GM18508 (cell line): Measurements from ENCODE around the gene NEFH.
"Not testable (repeated sequence)": the region's sequence is repeated elsewhere in the genome, so short reads cannot be mapped to it uniquely, and the experiment has no call there.

Source experiments
- ATAC-seq: cut with Tn5 transposase; IDR thresholded peaks from one replicate; pipeline ENCODE4 v1.9.1; 2021; ENCODE audit warnings: moderate number of reproducible peaks; ENCODE audit not compliant: insufficient read depth, unreplicated experiment

Gene NEFH

DNA sequence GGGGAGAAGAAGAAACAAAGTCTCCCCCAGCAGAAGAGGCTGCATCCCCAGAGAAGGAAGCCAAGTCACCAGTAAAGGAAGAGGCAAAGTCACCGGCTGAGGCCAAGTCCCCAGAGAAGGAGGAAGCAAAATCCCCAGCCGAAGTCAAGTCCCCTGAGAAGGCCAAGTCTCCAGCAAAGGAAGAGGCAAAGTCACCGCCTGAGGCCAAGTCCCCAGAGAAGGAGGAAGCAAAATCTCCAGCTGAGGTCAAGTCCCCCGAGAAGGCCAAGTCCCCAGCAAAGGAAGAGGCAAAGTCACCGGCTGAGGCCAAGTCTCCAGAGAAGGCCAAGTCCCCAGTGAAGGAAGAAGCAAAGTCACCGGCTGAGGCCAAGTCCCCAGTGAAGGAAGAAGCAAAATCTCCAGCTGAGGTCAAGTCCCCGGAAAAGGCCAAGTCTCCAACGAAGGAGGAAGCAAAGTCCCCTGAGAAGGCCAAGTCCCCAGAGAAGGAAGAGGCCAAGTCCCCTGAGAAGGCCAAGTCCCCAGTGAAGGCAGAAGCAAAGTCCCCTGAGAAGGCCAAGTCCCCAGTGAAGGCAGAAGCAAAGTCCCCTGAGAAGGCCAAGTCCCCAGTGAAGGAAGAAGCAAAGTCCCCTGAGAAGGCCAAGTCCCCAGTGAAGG lies 9.2 kb downstream of the NEFH start:
- not testable (repeated sequence) for ATAC-seq

DNA sequence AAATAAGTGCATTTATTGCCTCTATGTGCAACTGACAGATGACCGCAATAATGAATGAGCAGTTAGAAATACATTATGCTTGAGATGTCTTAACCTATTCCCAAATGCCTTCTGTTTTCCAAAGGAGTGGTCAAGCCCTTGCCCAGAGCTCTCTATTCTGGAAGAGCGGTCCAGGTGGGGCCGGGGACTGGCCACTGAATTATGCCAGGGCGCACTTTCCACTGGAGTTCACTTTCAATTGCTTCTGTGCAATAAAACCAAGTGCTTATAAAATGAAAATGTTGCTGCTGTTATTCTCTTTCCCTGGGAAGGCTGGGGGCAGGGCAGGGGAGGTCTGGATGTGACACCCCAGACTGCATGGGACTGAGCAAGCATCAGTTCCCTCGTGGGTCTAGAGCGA lies 11.0 kb downstream of the NEFH start:
- no peak for ATAC-seq

DNA sequence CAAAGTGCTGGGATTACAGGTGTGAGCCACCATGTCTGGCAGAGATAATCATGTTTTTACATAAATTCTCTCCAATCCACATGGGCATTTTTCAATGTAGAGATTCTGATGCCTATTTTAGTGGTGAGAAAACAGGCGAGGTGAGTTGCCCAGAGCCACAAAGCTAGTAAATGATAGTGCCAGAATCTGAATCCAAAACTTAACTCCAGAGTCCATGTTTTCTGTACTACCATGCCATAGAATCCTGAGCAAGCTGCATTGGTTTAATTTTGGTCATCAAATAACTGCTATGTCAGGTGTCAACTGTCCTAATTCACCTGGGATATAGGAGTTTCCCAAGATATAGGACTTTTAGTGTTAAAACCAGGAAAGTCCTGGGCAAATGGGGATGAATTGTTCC lies 13.6 kb downstream of the NEFH start:
- no peak for ATAC-seq

DNA sequence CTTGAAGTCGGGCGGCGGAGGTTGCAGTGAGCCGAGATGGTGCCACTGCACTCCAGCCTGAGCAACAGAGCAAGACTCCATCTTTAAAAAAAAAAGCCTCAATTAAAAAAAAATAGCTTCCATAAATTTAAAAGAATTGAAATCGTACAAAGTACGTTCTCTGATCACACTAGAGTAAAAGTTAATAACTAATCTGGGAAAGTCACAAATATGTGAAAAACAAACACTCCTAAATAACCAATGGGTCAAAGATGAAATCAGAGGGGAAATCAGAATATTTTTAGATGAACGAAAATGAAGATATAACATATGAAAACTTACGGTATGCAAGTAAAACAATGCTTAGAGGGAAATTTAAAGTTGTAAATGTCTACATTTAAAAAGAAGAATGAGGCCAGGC lies 19.8 kb downstream of the NEFH start:
- ATAC-seq: no peak

DNA sequence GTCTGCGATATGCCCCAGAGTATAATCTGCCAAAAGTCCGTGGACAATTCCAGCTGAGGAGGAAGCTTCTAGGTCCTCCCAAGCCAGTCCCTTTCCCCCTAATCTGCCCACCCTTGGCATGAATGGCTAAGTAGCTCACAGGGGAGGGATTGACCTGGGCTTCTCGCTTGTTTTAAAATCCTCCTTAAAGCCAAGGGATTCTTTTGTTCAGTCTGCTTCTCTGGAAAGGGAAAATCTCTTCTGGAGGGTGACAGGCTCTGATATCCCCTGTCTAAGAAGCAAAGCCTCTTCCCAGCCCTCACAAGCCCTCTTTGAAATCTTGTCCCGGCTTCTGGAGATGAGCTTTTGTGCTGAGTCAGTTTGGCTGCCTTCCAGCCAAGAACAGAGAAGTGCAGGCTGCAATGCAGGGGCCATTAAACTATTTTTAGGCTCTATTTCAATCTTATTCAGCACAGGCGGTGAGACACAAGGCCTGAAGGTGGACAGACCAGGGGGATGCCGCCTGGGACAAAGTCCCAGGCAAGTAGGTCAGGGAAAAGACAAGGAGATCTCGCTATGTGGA lies 23.9 kb downstream of the NEFH start:
- ATAC-seq: no peak

DNA sequence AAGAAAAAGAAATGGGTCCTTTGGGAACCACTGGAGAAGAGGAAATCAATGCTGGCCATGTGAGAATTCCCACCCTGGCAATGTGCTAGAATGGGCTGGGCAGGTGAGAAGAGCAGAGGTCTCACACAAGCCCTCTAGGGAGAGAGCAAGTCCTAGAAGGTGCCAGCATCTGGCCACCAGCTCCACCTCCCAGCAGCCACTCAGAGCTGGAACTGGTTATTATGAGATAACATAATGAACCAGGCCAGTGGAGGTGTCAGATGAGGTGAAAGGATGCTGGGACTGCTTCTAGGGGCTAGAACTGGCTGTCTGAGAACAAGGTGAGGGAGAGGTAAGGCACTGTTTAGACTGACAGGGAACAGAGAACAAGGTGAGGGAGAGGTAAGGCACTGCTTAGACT lies 29.3 kb downstream of the NEFH start:
- ATAC-seq: no peak

DNA sequence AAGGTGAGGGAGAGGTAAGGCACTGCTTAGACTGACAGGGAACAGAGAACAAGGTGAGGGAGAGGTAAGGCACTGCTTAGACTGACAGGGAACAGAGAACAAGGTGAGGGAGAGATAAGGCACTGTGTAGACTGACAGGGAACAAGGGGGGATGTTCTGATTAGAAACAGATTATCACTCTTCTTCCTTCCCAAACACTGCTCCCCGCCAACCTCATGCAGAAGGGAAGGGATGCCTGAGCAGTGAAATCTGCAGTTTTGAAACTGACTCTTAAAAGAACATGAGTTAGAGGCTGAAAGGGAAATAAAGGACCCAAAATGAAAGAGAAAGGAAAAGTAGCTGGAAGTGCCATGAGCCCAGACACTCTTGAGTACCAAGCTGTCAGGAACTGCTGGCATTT lies 29.8 kb downstream of the NEFH start:
- ATAC-seq: no peak

DNA sequence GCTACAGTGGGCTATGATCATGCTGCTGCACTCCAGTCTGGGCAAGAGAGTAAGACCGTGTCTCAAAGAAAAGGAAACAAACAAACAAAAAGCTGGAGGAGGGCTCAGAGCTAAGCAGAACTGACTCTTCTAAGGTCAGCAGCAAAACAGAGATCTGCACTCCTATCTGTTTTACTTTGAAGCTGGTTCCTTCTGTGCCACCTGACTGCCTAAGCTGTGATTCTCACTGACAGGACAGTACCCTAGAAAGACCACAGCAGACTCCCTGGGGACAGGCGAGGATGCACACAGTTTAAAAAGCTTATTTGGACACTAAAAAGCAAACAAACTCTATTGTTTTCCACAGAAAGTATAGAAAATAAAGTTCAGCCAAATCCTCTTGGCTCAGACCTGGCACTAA lies 30.5 kb downstream of the NEFH start:
- ATAC-seq: no peak

DNA sequence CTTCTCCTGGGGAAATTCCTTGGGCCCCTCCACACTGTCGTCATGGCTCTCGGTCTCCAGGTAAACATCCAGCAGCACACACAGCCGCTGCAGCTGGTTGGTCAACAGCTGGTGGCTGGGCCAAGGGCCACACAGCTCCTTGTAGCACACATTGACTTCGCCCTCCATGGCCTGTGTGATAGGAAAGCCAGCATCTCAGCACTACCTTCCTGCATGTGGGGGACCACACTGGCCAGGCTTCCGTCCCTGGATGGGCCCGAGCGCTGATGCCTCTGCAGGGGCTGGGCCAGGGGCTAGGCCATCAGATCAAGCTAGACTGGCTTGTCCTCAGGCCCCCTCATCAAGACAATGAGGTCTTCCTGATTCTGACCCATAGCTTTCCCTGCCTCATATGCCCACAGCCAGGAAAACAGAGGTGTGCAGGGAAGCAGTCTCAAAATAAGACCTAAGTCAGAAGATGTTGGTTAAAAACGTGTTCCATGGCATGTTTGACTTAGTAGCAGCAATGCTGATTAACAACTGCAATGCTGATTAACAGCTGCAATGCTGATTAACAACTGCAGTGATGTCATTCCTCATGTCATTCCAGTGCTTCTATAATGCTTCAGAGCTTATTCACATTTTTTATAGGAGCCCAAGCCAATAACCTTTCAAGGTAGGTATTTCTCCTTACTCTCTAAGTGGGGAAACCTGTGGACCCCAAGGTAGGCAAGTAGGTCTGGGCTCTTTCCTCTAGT lies 31.3 kb downstream of the NEFH start:
- no peak for ATAC-seq

DNA sequence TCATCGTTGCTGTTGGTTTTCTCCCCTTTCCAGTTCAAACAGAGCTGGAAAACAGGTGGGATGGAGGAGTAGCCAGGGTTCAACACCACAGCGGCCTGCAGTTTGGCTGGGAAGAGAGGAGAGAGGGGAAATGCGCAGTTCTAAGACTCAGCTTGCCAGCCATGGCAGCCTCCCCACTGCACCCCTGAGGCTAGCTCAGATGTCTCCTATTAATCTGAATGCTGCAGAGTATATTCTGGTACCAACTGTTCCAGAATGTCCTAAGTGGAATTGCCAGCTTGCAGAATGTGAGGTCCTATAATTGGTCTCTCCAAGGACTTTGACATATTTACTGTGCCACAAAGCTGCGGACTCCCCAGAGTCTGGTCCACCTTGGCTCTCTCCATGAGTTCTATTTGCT lies 32.0 kb downstream of the NEFH start:
- no peak for ATAC-seq

DNA sequence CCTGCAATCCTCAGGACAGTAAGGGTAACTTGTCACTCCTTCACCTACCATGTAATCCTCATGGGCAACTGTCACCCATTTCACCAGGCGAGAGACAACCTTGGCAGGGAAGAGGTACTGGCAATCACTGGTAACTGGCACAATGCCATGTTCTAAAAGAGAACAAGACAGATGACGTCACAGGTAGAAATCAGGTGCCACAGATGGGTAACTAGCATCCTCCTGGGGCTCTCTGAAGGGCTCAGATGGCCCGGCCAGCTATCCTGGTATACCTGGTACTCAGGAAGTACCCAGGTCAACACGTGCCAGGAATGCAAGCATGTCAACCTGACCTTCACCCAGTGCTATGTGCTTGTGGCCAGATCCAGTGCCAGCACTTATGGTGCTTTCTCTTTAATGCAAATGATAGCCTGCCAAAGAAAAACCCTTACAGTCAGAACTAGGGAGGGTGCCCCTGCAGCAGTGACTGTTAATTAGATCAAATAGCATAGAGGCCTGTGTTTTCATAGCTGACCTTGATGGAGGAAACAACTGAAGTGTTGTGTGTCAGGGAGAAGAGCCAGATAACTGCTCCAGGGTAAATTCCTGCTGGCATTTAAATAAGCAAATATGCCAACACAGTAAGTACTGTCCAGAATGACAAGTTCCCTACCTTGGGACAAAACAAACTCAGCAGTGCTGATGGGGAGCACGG lies 37.3 kb downstream of the NEFH start:
- no peak for ATAC-seq

DNA sequence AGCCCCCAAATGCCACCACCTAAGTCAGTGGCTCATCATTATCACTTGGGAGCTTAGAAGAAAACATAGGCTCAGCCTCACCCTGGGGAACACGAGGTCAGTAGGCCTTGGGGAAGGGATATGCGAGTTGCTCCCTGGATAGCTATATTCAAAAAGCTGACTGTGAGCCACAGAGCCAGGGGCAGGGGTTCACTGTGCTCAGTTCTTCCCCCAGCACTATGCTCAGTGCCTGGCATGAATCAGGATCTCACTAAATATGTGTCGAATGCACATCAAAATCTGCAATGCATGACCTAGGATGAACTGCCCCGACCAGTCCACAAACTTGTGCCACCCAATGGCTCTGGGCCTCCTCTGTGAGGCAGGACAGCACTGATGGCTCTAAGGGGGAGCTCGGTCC lies 38.4 kb downstream of the NEFH start:
- no peak for ATAC-seq

DNA sequence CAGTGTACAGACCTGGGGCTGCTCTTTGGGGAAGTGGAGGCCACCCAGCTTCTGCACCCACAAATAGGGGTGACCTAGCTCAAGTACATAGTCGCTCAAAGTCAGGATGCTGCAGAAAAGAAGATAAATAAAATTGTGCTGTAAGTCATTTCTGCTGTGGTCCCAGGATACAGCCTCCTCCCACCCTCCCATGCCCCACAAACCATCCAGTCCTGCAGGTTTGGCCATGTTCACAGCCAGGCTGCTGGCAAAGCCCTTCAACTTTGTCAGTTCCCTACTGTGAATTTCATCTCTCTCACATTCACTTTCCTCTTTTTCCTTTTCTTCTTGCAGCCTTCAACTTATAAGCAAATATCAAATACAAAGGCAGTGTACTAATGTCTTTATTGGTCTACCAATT lies 40.0 kb downstream of the NEFH start:
- ATAC-seq: no peak

DNA sequence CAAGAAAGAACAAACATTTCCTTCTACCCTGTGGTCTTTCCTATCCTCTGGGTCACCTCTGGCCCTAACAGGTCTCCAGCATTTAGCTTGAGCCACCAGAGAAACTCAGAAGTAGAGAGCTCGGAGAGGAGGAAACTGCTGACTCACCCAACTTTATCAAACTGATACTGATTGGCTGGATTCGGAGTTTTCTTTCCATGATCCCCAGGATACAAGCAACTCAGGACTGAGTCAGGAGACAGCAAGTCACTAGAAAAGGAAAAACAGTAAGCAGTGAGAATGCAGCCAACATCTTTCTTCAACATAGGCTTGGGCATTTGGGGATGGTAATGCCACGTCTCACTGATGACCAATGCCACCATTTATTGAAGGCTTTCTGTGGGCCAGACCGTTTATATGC lies 40.8 kb downstream of the NEFH start:
- ATAC-seq: no peak

DNA sequence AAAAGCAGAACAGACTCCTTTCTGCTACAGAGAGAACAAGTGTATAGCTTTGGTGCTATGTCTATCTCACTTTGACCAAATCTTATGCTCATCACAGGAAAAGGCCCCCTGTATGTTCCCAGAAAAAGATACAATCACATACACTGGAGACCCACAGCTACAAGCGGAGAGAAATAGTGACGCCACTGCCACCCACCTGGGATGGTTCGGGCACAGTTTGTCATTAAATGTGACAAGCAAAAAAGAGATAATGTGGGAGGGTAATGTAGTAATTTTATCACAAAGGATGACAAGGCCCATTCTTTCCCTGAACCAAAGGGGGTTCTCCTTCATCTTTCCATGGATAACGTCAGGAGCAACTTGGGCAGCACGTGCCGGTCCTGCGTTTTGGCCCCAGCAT lies 41.5 kb downstream of the NEFH start:
- ATAC-seq: no peak

DNA sequence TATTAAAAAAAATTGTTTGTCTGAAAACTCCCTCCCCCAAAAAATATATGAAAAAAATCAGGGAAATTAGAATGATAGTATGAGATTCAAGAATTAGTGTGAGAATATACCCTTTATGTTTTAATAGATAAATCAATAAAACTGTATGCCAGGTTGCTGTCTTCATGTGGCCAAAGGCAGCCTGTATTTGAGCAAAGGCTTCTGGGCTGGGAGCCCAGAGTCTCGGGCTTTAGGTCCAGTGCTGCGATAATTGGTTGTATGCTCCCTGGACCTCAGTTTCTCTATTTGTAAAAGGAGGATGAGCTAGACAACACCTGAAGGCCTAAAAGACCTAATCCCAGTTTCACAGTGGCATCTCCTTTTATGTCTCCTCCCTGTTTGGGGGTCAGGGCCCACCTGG lies 43.7 kb downstream of the NEFH start:
- no peak for ATAC-seq

DNA sequence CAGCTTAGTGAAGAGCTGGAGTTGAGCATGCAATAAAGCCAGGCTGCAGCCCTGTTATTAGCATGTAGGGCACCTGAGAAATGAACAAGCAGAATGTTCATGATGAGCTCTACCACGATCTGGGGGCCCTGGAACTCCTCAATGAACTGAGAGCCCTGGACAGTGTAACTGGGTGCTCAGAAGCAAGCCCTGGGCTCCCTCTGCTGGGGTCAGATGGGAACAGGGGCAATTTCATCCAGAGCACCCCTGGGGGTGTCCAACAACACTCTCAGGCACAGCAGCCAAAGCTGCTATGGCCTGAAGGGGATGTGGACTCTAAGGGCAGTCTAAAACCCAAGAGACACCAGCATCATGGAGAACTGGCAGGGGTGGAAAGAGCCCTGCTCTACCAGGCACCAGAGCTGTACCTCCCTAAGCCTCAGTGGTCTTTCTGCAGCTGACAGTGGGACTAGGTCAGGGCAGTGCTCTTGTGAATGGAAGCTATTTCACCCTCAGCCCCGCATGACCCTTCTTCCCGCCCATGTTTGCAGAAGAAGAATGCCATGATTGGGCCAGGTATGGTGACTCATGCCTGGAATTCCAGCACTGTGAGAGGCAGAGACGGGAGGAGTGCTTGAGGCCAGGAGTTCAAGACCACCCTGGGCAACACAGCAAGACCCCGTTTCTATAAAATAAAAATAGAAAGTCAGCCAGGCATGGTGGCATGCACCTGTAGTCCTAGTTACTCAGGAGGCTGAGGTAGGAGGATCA lies 44.6 kb downstream of the NEFH start:
- no peak for ATAC-seq

DNA sequence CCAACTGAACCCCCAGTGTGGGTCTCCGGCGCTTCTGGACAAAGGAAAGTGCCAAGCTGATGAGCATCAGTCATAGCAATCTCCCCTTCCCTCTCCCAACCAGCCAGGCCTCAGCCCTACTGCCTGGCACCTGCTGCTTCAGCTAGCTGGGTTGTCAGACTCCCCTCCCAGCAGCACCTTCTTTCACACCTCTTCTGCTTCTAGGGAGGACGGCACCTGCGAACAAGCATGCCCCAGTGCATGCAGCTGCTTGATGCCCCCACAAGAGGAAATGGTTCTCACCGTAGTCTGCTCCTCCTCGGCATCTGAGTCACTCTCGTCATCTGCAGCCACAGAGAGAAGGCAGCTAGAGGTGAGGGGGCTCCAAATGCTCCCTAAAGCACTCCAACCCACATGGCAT lies 48.1 kb downstream of the NEFH start:
- no peak for ATAC-seq

DNA sequence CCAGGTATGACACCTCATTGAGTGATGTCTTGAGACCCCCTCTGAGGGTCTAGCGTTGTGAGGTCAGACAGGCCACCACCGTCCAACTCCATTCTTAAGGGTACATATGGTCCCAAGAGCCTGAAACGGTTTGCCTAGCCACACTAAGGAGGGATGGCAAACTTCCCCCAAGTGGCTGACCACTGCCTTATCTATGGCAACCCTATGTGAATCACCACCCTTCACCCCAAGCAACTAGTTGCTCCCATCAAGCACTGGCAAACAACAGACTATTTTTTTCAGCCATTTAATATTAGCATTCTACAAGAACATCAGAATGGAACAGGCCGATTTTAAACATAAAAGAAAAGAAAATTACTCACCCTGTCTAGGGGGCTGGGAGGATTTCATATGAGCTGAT lies 50.7 kb downstream of the NEFH start:
- ATAC-seq: no peak

DNA sequence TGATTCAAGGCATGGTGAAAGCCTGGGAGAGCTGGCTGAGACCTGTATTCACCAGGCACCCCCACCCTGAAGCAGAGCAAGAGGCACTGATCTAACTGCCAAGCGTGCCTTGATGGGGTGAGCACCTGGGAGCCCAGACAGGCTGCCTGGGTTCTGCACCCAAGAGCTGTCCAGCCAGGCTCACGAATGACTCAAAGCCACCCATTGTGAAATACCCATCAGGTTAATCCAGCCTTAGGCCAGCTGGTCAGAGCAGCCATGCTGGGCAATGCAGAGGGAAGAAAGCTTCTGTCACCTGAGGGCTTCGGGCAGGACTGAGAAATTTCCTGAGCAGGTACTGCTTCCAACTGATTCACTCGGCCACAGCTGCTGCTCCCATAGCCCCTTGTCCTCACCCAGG lies 51.4 kb downstream of the NEFH start:
- ATAC-seq: no peak

DNA sequence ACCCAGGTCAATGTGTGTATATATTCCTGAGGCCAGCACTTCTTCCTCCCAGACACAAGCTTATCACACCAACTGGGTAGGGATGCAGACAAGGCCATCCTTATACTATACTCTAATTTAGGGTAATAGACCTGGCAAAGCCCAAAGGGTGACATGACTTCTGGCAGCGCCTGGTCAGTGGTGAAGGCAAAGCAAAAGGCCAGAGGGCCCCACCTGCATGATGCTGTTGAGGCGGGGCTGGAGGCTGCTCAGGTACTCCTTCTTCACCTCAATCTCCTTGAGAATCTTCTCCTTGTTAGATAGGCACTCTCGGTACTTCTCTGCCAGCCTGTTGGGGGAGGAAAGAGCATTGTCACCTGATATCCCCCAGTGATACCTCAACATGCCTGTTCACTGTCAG lies 56.4 kb downstream of the NEFH start:
- ATAC-seq: no peak
